Mesenchymal stem cell (in vitro differentiated cells and primary cell): ENCODE data around the gene NCOA6.
"Not testable (repeated sequence)": the region's sequence is repeated elsewhere in the genome, so short reads cannot be mapped to it uniquely, and the experiment has no call there.

ENCODE experiments used
- DNase-seq: peaks from one replicate; pipeline ENCODE4 v3.0.0-alpha.2; 2013
- H2AFZ ChIP-seq: one replicate; pipeline ENCODE4 v1.6.1; 2013; ENCODE audit warnings: low read depth, mild to moderate bottlenecking, control low read depth, inconsistent platforms, low read length, moderate library complexity
- H2AK5ac ChIP-seq: 2 replicates; pipeline ENCODE4 v1.6.1; 2013; ENCODE audit warnings: low read length, moderate library complexity, mild to moderate bottlenecking, inconsistent platforms; ENCODE audit not compliant: severe bottlenecking
- H2BK120ac ChIP-seq: one replicate; pipeline ENCODE4 v1.6.1; 2013; ENCODE audit warnings: low read depth, mild to moderate bottlenecking, inconsistent platforms, low read length, moderate library complexity
- H2BK12ac ChIP-seq, 2 experiments: one replicate each; pipeline ENCODE4 v1.6.1; 2013; ENCODE audit warnings: inconsistent platforms in 2 of 2, low read length in 2 of 2, mild to moderate bottlenecking in 2 of 2, moderate library complexity in 2 of 2, control low read depth in 1 of 2
- H2BK15ac ChIP-seq: one replicate; pipeline ENCODE4 v1.6.1; 2013; ENCODE audit warnings: mild to moderate bottlenecking, low read depth, inconsistent platforms; ENCODE audit not compliant: poor library complexity, severe bottlenecking
- H2BK5ac ChIP-seq: 2 replicates; pipeline ENCODE4 v1.6.1; 2013; ENCODE audit warnings: low read depth, mild to moderate bottlenecking, low read length, control low read depth, inconsistent platforms; ENCODE audit not compliant: poor library complexity, severe bottlenecking
- H3K14ac ChIP-seq, 2 experiments: one replicate each; pipeline ENCODE4 v1.6.1; 2013; ENCODE audit warnings: inconsistent platforms in 2 of 2, low read length in 2 of 2, control low read depth in 1 of 2, mild to moderate bottlenecking in 1 of 2, moderate library complexity in 1 of 2
- H3K18ac ChIP-seq, 2 experiments: one replicate each; pipeline ENCODE4 v1.6.1; 2013; ENCODE audit warnings: inconsistent platforms in 2 of 2, low read length in 2 of 2, control low read depth in 1 of 2, low read depth in 1 of 2, mild to moderate bottlenecking in 1 of 2
- H3K23ac ChIP-seq, 2 experiments: one replicate each; pipeline ENCODE4 v1.6.1; 2013; ENCODE audit warnings: inconsistent platforms in 2 of 2, low read length in 2 of 2, mild to moderate bottlenecking in 2 of 2, moderate library complexity in 2 of 2, control low read depth in 1 of 2
- H3K27ac ChIP-seq: 2 replicates; pipeline ENCODE4 v1.5.1; 2013; ENCODE audit warnings: mild to moderate bottlenecking, moderate library complexity, low read length, control low read depth, inconsistent platforms; ENCODE audit not compliant: poor library complexity, severe bottlenecking
- H3K27me3 ChIP-seq, 2 experiments: 2 replicates each; pipeline versions ENCODE4 v1.6.1 to v1.7.0; 2013; ENCODE audit warnings: low read length in 2 of 2, mild to moderate bottlenecking in 2 of 2, moderate library complexity in 2 of 2, control low read depth in 1 of 2, inconsistent platforms in 1 of 2; ENCODE audit not compliant: control insufficient read depth in 1 of 2, insufficient read depth in 1 of 2
- H3K36me3 ChIP-seq, 2 experiments: 2 replicates each; pipeline versions ENCODE4 v1.6.1 to v1.7.0; 2013; ENCODE audit warnings: low read length in 2 of 2, control low read depth in 1 of 2, inconsistent platforms in 1 of 2, low read depth in 1 of 2, mild to moderate bottlenecking in 1 of 2; ENCODE audit not compliant: insufficient read depth in 2 of 2, control insufficient read depth in 1 of 2
- H3K4ac ChIP-seq, 2 experiments: one replicate each; pipeline ENCODE4 v1.6.1; 2013; ENCODE audit warnings: inconsistent platforms in 2 of 2, low read length in 2 of 2, mild to moderate bottlenecking in 2 of 2, moderate library complexity in 2 of 2, control low read depth in 1 of 2, low read depth in 1 of 2
- H3K4me1 ChIP-seq: 2 replicates; pipeline ENCODE4 v1.6.1; 2013; ENCODE audit warnings: low read depth, low read length, control low read depth; ENCODE audit not compliant: control insufficient read depth, insufficient read depth
- H3K4me2 ChIP-seq: 2 replicates; pipeline ENCODE4 v1.6.1; 2013; ENCODE audit warnings: low read length, mild to moderate bottlenecking, inconsistent platforms; ENCODE audit not compliant: poor library complexity, severe bottlenecking
- H3K4me3 ChIP-seq, 2 experiments: 2 replicates each; pipeline versions ENCODE4 v1.5.1 to v1.7.0; 2013; ENCODE audit warnings: low read length in 2 of 2, mild to moderate bottlenecking in 2 of 2, control low read depth in 1 of 2, low read depth in 1 of 2; ENCODE audit not compliant: insufficient read depth in 1 of 2
- H3K79me1 ChIP-seq: replicated peaks from 2 replicates; pipeline ENCODE4 v1.6.1; 2013; ENCODE audit warnings: mild to moderate bottlenecking, control low read depth, low read length, inconsistent platforms; ENCODE audit not compliant: poor library complexity, severe bottlenecking
- H3K9ac ChIP-seq: 2 replicates; pipeline ENCODE4 v1.7.0; 2013; ENCODE audit warnings: mild to moderate bottlenecking, low read length, moderate library complexity
- H3K9me3 ChIP-seq: 2 replicates; pipeline ENCODE4 v1.7.0; 2013; ENCODE audit warnings: mild to moderate bottlenecking, low read length; ENCODE audit not compliant: control insufficient read depth
- H4K8ac ChIP-seq: one replicate; pipeline ENCODE4 v1.6.1; 2013; ENCODE audit warnings: inconsistent platforms, mild to moderate bottlenecking, low read length, moderate library complexity
- H4K91ac ChIP-seq: one replicate; pipeline ENCODE4 v1.6.1; 2013; ENCODE audit warnings: mild to moderate bottlenecking, low read length, inconsistent platforms
- WGBS: methylation state at CpG from one replicate; pipeline ENCODE4 v1.1.7; 2013; ENCODE audit warnings: mixed read lengths; 5-methylcytosine and 5-hydroxymethylcytosine counted together

Gene NCOA6

DNA sequence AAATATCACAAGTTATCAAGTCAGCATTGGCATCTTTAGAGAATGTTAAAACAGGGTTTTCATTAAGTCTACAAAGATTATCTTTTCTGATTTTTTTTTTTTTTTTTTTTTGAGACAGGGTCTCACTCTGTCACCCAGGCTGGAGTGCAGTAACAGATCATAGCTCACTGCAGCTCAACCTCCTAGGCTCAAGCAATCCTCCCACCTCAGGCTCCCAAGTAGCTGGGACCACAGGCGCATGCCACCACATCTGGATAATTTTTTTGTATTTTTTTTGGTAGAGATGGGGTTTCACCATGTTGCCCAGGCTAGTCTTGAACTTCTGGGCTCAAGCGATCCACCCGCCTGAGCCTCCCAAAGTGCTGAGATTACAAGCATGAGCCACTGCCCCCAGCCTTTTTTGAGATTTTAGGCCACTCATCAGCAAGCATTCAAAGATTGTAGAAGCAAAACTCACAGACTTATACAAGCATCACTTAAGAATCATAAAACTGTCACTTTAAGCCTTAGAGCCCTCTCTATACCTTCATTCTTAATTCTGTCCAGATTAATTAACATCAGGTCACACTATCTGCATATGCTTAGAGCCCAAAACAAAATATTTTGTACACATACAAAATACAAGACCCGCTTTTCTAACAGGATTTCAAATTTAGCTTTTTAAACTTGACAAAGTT, 32.6 kb downstream of the NCOA6 start:
- Histone ChIP-seq H2BK12ac (no peak overlapping the region), H3K27ac (no peak overlapping the region), H3K4me3 (no peak overlapping the region), H3K14ac (no peak overlapping the region), H2AK5ac (no peak overlapping the region), H3K4me1 (peaks cover 5% of the 10 kb centered on the region), H3K79me1 (peaks cover 18% of the 10 kb centered on the region), H3K36me3 (peaks cover 11 to 28% of the 10 kb centered on the region in 2 experiments), H4K8ac (no peak overlapping the region), H2BK15ac (no peak overlapping the region), H3K27me3 (no peaks in the 10 kb centered on the region), H2AFZ (no peak overlapping the region), H2BK5ac (no peak overlapping the region), H3K23ac (no peak overlapping the region), H3K4me2 (no peak overlapping the region), H2BK120ac (peak overlapping the region; percentile 5), H3K18ac (peak overlapping the region in 1 of 2 experiments; percentile 24), H3K9ac (no peak overlapping the region), H3K4ac (no peak overlapping the region), H3K9me3 (no peaks in the 10 kb centered on the region), H4K91ac (no peak overlapping the region)
- WGBS = 97% methylated on average over 2 of the region's 4 CpGs
- DNase-seq = no peak

DNA sequence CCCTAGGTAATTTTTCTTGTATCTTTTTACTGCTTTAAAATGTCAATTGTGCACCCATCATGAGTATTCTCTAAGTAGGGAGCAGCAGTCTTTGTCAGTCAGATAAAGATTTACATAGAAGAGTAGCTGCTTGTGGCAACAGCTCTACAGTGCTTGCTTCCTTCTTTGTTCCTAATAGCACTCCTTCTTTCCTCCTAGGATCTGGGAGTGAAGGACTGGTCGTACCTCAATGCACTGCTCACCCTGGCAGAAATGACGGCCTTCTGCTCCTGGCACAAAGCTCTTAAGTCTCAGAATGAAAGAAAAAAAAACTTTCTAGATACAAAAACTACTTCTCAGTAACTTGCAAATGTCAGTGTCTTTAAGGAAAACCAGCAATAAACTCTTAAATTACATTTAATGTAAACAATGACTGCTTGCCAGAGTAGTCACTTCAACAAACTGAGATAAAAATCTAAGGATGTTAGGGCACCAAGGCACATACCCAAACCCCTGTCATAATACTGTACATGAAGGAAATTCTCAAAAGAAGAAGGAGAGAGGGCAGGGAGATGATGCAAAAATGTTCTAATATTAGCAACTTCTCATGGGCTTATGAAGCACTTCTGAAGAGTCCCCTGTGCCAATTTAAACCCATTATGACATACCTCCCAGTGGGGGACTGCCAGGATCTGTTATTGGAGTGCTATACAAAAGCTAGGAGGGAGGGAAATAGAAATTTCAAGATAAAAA, 34.0 kb downstream of the NCOA6 start:
- Histone ChIP-seq H2BK15ac (no peak overlapping the region), H3K9ac (peak overlapping the region; percentile 59), H3K36me3 (peaks cover 11 to 34% of the 10 kb centered on the region in 2 experiments), H2BK12ac (no peak overlapping the region), H3K9me3 (no peaks in the 10 kb centered on the region), H4K91ac (no peak overlapping the region), H4K8ac (no peak overlapping the region), H3K14ac (no peak overlapping the region), H3K4me1 (peaks cover 5% of the 10 kb centered on the region), H3K4me2 (no peak overlapping the region), H2BK120ac (no peak overlapping the region), H3K18ac (no peak overlapping the region), H3K79me1 (peaks cover 16% of the 10 kb centered on the region), H3K4ac (no peak overlapping the region), H2BK5ac (no peak overlapping the region), H3K27me3 (no peaks in the 10 kb centered on the region), H2AK5ac (no peak overlapping the region), H3K23ac (no peak overlapping the region), H3K4me3 (no peak overlapping the region), H3K27ac (no peak overlapping the region), H2AFZ (no peak overlapping the region)
- peak; percentile 84 for DNase-seq
- WGBS = 2% methylated on average over 2 of the region's 2 CpGs

DNA sequence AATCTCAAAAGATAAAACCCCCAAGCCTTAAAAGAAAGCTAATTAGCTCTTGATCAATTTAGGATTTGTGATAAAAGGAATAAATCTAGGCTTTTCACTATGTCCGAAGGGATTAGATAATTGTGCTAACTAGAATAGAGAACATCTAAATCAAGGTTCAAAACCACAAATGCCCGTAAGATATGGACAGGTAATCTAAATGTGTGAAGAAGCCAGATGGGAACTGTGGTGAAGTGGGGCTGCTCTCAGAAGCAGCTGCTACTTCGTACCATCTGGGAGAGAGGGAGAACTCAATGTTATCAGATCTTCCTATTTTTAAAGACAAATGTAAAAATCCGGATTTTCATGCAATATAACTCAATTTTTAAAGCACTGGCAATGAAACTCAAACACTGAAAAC, 44.2 kb downstream of the NCOA6 start:
- no peak overlapping the region for H3K27ac ChIP-seq
- no peak overlapping the region for H3K4me2 ChIP-seq
- no peak overlapping the region for H3K4ac ChIP-seq
- no peaks in the 10 kb centered on the region for H3K27me3 ChIP-seq
- H3K14ac ChIP-seq = no peak overlapping the region
- no peak overlapping the region for H2AK5ac ChIP-seq
- peaks cover 5 to 33% of the 10 kb centered on the region in 2 experiments for H3K36me3 ChIP-seq
- H2BK120ac ChIP-seq = no peak overlapping the region
- WGBS = 100% methylated on average over 2 of the region's 4 CpGs
- no peak overlapping the region for H2BK5ac ChIP-seq
- H3K4me3 ChIP-seq = no peak overlapping the region
- DNase-seq = no peak
- no peak overlapping the region for H2AFZ ChIP-seq
- no peak overlapping the region for H4K8ac ChIP-seq
- H3K79me1 ChIP-seq = peaks cover 20% of the 10 kb centered on the region
- H2BK12ac ChIP-seq = no peak overlapping the region
- H2BK15ac ChIP-seq = no peak overlapping the region
- no peaks in the 10 kb centered on the region for H3K9me3 ChIP-seq
- no peak overlapping the region for H3K9ac ChIP-seq
- no peak overlapping the region for H3K23ac ChIP-seq
- H4K91ac ChIP-seq = no peak overlapping the region
- peaks cover 2% of the 10 kb centered on the region for H3K4me1 ChIP-seq
- no peak overlapping the region for H3K18ac ChIP-seq

- not testable (repeated sequence) for H3K4me3 ChIP-seq, H3K4me1 ChIP-seq, H3K9ac ChIP-seq, H3K27me3 ChIP-seq, H3K27ac ChIP-seq, H3K9me3 ChIP-seq, H2BK15ac ChIP-seq, H2BK5ac ChIP-seq, H3K23ac ChIP-seq, H2BK120ac ChIP-seq, H2AK5ac ChIP-seq, H4K91ac ChIP-seq, H3K4me2 ChIP-seq, H3K14ac ChIP-seq, H2BK12ac ChIP-seq, H3K18ac ChIP-seq, H4K8ac ChIP-seq, H3K4ac ChIP-seq, H2AFZ ChIP-seq, DNase-seq
- Histone ChIP-seq H3K36me3 (peaks cover 11 to 40% of the 10 kb centered on the region in 2 experiments), H3K79me1 (peaks cover 25% of the 10 kb centered on the region)
- WGBS = 92% methylated on average over 7 of the region's 8 CpGs
These were observed 45.2 kb downstream of the NCOA6 start for GRCh38 chr20:34780291-34780690.
